Neural cell (in vitro differentiated cells): ENCODE measurements around the gene LIMS1.

Source experiments
- EP300 ChIP-seq: fragments of 450-650 bp; conservative IDR thresholded peaks from 2 replicates; pipeline ENCODE4 v1.6.1; 2014; ENCODE audit warnings: antibody characterized with exemption, mild to moderate bottlenecking, moderate library complexity; ENCODE audit not compliant: poor library complexity, severe bottlenecking
- EZH2 ChIP-seq: fragments of 200-600, 300-800 bp; shearing (Covaris generic), sonication (generic); IDR thresholded peaks from 2 replicates; pipeline ENCODE4 v1.6.1; 2014; ENCODE audit warnings: antibody characterized with exemption, low read length, borderline replicate concordance, mild to moderate bottlenecking; ENCODE audit not compliant: insufficient read depth, poor library complexity, severe bottlenecking
- MXI1 ChIP-seq: fragments of 450-650 bp; conservative IDR thresholded peaks from 2 replicates; pipeline ENCODE4 v1.6.1; 2014; ENCODE audit warnings: antibody characterized with exemption, mild to moderate bottlenecking; ENCODE audit not compliant: poor library complexity, severe bottlenecking
- POLR2AphosphoS5 ChIP-seq: IDR thresholded peaks from 2 replicates; pipeline ENCODE4 v1.6.1; 2012
- RAD21 ChIP-seq: fragments of 450-650 bp; conservative IDR thresholded peaks from 2 replicates; pipeline ENCODE4 v1.6.1; 2014; ENCODE audit warnings: antibody characterized with exemption, mild to moderate bottlenecking, moderate library complexity
- REST ChIP-seq: IDR thresholded peaks from 2 replicates; pipeline ENCODE4 v1.6.1; 2012; ENCODE audit warnings: borderline replicate concordance
- SMC3 ChIP-seq: fragments of 450-650 bp; conservative IDR thresholded peaks from 2 replicates; pipeline ENCODE4 v1.6.1; 2014; ENCODE audit warnings: antibody characterized with exemption, mild to moderate bottlenecking, moderate library complexity; ENCODE audit not compliant: poor library complexity
- TAF1 ChIP-seq: IDR thresholded peaks from 2 replicates; pipeline ENCODE4 v1.6.1; 2012; ENCODE audit warnings: low read depth
- TF ChIP-seq, protein P1 (sequence below): fragments of 450-650 bp; IDR thresholded peaks from 2 replicates; pipeline ENCODE4 v1.5.1; 2014; ENCODE audit warnings: antibody characterized with exemption, mild to moderate bottlenecking, moderate library complexity; ENCODE audit not compliant: poor library complexity, severe bottlenecking

- TF ChIP-seq, protein P1, sequence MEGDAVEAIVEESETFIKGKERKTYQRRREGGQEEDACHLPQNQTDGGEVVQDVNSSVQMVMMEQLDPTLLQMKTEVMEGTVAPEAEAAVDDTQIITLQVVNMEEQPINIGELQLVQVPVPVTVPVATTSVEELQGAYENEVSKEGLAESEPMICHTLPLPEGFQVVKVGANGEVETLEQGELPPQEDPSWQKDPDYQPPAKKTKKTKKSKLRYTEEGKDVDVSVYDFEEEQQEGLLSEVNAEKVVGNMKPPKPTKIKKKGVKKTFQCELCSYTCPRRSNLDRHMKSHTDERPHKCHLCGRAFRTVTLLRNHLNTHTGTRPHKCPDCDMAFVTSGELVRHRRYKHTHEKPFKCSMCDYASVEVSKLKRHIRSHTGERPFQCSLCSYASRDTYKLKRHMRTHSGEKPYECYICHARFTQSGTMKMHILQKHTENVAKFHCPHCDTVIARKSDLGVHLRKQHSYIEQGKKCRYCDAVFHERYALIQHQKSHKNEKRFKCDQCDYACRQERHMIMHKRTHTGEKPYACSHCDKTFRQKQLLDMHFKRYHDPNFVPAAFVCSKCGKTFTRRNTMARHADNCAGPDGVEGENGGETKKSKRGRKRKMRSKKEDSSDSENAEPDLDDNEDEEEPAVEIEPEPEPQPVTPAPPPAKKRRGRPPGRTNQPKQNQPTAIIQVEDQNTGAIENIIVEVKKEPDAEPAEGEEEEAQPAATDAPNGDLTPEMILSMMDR: no peak
- TF ChIP-seq MXI1 (no peak), RAD21 (no peak), EP300 (no peak), SMC3 (no peak), POLR2AphosphoS5 (no peak), EZH2 (no peak), TAF1 (no peak), REST (no peak)
Observed at GRCh38 chr2:108577099-108577498, 42.8 kb downstream of the LIMS1 start.
